OCI-LY7 (cell line): ENCODE results near the gene UQCRC2. TPM values are rescaled to one million over a fixed set of nuclear protein-coding genes. Genes with fewer than 3 reads are reported as not detected.
"Not testable (repeated sequence)": the region's sequence is repeated elsewhere in the genome, so short reads cannot be mapped to it uniquely, and the experiment has no call there.

Experiments
- BruUV-seq: library from RNA; stranded (reverse); fragments of 400-500 nt; replicated peaks from 2 replicates; lab custom pipeline; 2021; lab: Mats Ljungman, UMichigan
- CTCF ChIA-PET: fragments of 300-600 bp; sonication (Branson Sonifier 250); formaldehyde crosslinking; loops from one replicate; lab custom pipeline; 2022; ENCODE audit warnings: antibody characterized with exemption; ENCODE audit not compliant: unreplicated experiment; lab: Charles Lee
- POLR2A ChIA-PET: fragments of 300-600 bp; sonication (Branson Sonifier 250); formaldehyde crosslinking; loops from one replicate; lab custom pipeline; 2022; ENCODE audit warnings: antibody characterized with exemption; lab: Charles Lee
- DNase-seq: peaks from one replicate; pipeline ENCODE4 v3.0.0-alpha.2; 2015; ENCODE audit warnings: low spot score
- H2AFZ ChIP-seq: fragments of 200-600 bp; sonication (generic), shearing (Covaris generic); 2 replicates; pipeline ENCODE4 v1.6.1; 2014; ENCODE audit warnings: mild to moderate bottlenecking, antibody characterized with exemption, low read length, moderate library complexity
- H3K27ac ChIP-seq: fragments of 200-600 bp; sonication (generic); 2 replicates; pipeline ENCODE4 v1.5.1; 2014; ENCODE audit warnings: mixed run types, low read depth, mild to moderate bottlenecking, moderate library complexity, low read length, inconsistent platforms; ENCODE audit not compliant: poor library complexity, severe bottlenecking
- H3K36me3 ChIP-seq: fragments of 200-600 bp; sonication (generic); 2 replicates; pipeline ENCODE4 v1.6.1; 2014; ENCODE audit warnings: mild to moderate bottlenecking, antibody characterized with exemption, low read length, moderate library complexity, mixed read lengths; ENCODE audit not compliant: insufficient read depth
- H3K4me1 ChIP-seq: fragments of 200-600 bp; sonication (generic); 2 replicates; pipeline ENCODE4 v1.5.1; 2014; ENCODE audit warnings: mild to moderate bottlenecking, low read length; ENCODE audit not compliant: insufficient read depth, poor library complexity, severe bottlenecking
- H3K4me2 ChIP-seq: fragments of 200-600 bp; sonication (generic); 2 replicates; pipeline ENCODE4 v1.6.1; 2014; ENCODE audit warnings: mild to moderate bottlenecking, low read length
- H3K4me3 ChIP-seq: fragments of 200-600 bp; sonication (generic); 2 replicates; pipeline ENCODE4 v1.5.1; 2014; ENCODE audit warnings: mild to moderate bottlenecking, low read depth, low read length; ENCODE audit not compliant: poor library complexity, severe bottlenecking
- H3K79me2 ChIP-seq: fragments of 200-600 bp; sonication (generic); 2 replicates; pipeline ENCODE4 v1.6.1; 2016; ENCODE audit warnings: low read depth, mild to moderate bottlenecking, low read length, moderate library complexity, mixed read lengths; ENCODE audit not compliant: insufficient read depth
- H3K9me2 ChIP-seq: fragments of 200-600 bp; sonication (generic); 2 replicates; pipeline ENCODE4 v1.6.1; 2016; ENCODE audit warnings: mild to moderate bottlenecking, low read length, mixed read lengths; ENCODE audit not compliant: insufficient read depth
- H3K9me3 ChIP-seq: fragments of 200-600 bp; sonication (generic); 2 replicates; pipeline ENCODE4 v1.6.1; 2014; ENCODE audit warnings: mild to moderate bottlenecking, mixed run types, low read length, mixed read lengths
- H4K20me1 ChIP-seq: fragments of 200-600 bp; sonication (generic); 2 replicates; pipeline ENCODE4 v1.6.1; 2014; ENCODE audit warnings: mild to moderate bottlenecking, antibody characterized with exemption, low read length, moderate library complexity, mixed read lengths; ENCODE audit not compliant: insufficient read depth
- EZH2phosphoT487 ChIP-seq: fragments of 200-600 bp; sonication (generic); IDR thresholded peaks from 2 replicates; pipeline ENCODE4 v1.6.1; 2018; ENCODE audit warnings: low read depth, borderline replicate concordance, mild to moderate bottlenecking, mixed run types, antibody characterized with exemption, low read length, moderate library complexity, mixed read lengths
- intact Hi-C: fragments of 100-400 bp; cut with micrococcal nuclease; formaldehyde crosslinking; loops from one replicate; pipeline ENCODE4 v1.10.0; 2022; ENCODE audit not compliant: unreplicated experiment
- total RNA-seq, 2 experiments: library from RNA; depleted of rRNA in 1 of 2; stranded (reverse); fragments of >200 nt in 1 of 2; shearing (Covaris generic) in 1 of 2; gene quantifications; 2 replicates each; pipeline ENCODE4 v1.2.3, GENCODE V29; 2014 to 2022
- TF ChIP-seq, protein P1 (sequence below): fragments of 200-600 bp; sonication (generic); conservative IDR thresholded peaks from 2 replicates; pipeline ENCODE4 v1.5.1; 2014; ENCODE audit warnings: mild to moderate bottlenecking, antibody characterized with exemption, low read length, moderate library complexity, mixed read lengths

UQCRC2 gene
- total RNA-seq, 2 experiments from 2014 or later = 121 to 210 TPM

DNA sequence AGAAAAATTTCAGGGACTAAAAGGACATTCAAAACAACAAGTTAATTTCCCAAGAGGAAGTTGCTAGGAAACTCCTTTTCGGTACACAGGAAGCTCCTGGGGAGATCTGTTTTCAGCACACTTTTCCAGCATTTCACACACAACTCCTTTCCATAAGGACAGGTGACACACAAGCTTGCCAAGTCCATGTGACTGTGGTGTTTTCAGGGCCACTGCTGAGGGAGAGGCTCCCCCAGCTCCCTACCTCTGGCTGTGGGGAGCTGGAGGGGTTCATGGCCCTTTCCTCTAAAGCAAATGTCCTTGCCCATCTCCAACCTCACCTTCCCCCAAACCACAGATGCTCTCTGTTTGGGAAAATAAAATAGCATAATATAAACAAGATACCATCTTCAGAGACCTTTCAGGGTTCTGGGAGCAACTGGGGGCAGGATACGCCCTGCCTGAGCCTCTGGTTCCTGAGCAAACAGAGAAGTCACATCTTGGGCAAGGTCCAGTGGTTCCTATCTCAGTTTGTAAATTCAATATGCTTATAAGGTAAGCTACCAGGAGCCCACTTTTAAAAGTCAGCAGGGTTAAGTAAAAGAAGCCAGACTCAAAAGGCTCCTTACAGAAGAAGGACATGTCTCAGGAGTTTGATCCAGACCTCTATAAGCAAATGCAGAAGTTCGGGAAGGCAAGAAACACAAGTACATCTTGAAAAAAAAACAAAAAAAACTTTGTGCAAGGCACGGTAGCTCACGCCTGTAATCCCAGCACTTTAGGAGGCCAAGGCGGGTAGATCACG is 44.7 kb downstream of the UQCRC2 start:
- ChIA-PET POLR2A (interaction anchor here (0.5 to 1.2 kb wide), 3 partner anchors 8 to 161 kb away, joined by 3 to 6 read pairs (median 4); no protein-coding TSS in a partner anchor), CTCF (no interaction called here)
- Histone ChIP-seq H3K4me1 (peaks cover 6% of the 10 kb centered on the region), H3K79me2 (no peaks in the 10 kb centered on the region), H3K4me2 (no peak overlapping the region), H3K9me2 (no peaks in the 10 kb centered on the region), H3K36me3 (no peaks in the 10 kb centered on the region), H4K20me1 (no peaks in the 10 kb centered on the region), H2AFZ (no peak overlapping the region), H3K9me3 (no peaks in the 10 kb centered on the region), H3K4me3 (no peak overlapping the region), H3K27ac (no peak overlapping the region)
- intact Hi-C loops = loop anchor here (5.0 kb wide), 1 partner anchor 46 kb away; the partner anchor contains the start of gene UQCRC2
- DNase-seq = no peak
- no TSS peak for BruUV-seq
- TF ChIP-seq EZH2phosphoT487 = no peak
- TF ChIP-seq, protein P1, sequence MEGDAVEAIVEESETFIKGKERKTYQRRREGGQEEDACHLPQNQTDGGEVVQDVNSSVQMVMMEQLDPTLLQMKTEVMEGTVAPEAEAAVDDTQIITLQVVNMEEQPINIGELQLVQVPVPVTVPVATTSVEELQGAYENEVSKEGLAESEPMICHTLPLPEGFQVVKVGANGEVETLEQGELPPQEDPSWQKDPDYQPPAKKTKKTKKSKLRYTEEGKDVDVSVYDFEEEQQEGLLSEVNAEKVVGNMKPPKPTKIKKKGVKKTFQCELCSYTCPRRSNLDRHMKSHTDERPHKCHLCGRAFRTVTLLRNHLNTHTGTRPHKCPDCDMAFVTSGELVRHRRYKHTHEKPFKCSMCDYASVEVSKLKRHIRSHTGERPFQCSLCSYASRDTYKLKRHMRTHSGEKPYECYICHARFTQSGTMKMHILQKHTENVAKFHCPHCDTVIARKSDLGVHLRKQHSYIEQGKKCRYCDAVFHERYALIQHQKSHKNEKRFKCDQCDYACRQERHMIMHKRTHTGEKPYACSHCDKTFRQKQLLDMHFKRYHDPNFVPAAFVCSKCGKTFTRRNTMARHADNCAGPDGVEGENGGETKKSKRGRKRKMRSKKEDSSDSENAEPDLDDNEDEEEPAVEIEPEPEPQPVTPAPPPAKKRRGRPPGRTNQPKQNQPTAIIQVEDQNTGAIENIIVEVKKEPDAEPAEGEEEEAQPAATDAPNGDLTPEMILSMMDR = no peak

DNA sequence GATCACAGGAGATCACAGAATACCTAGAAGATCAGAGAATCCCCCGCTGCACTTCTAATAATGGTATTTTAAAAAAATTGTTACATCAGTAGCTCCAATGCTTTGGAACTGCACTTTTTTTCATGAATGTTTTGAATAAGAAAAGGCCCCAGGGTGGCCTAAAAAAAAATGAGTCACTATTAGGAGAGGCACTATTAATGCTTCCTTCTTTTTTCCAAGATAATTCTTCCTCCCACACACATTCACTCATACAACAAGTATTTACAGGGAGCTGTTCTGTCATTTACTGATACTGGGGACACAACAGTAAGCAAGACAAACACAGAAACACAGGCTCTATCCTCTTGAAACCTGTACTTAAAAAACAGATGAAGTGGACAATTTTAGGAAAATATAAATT is 48.4 kb downstream of the UQCRC2 start:
- no peak for TF ChIP-seq EZH2phosphoT487
- TF ChIP-seq, protein P1 = no peak
- Histone ChIP-seq H3K4me3 (no peak overlapping the region), H4K20me1 (no peaks in the 10 kb centered on the region), H3K36me3 (no peaks in the 10 kb centered on the region), H3K9me3 (no peaks in the 10 kb centered on the region), H3K27ac (no peak overlapping the region), H2AFZ (peak overlapping the region; percentile 68; the same call in 1 of the 2 replicates), H3K79me2 (no peaks in the 10 kb centered on the region), H3K4me2 (no peak overlapping the region), H3K4me1 (peaks cover 6% of the 10 kb centered on the region), H3K9me2 (no peaks in the 10 kb centered on the region)
- no peak for DNase-seq
- intact Hi-C loops = loop anchor here (1.0 to 5.0 kb wide), 3 partner anchors 76 to 187 kb away; no protein-coding TSS in a partner anchor
- ChIA-PET POLR2A (interaction anchor here (0.9 to 1.6 kb wide), 2 partner anchors 71 to 76 kb away, joined by 3 to 9 read pairs; no protein-coding TSS in a partner anchor), CTCF (interaction anchor here (1.2 to 1.4 kb wide), 2 partner anchors 76 to 187 kb away, joined by 3 to 5 read pairs; no protein-coding TSS in a partner anchor)
- BruUV-seq = no TSS peak

DNA sequence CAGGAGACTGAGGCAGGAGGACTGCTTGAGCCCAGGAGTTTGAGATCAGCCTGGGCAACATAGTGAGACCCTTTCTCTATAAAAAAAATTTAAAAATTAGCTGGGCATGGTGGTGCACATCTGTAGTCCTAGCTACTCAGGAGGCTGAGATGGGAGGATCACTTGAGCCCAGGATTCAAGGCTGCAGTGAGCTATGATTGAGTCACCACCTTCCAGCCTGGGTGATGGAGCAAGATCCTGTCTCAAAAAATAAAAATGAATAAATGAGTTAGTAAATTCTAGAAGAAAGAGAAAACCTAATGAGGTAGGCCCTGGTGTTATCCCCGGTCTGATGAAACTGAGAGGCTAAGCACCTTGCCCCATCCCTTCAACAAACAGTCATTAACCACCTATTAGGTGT is 48.9 kb downstream of the UQCRC2 start:
- BruUV-seq, H3K4me2 ChIP-seq, H3K4me3 ChIP-seq, H3K36me3 ChIP-seq, H4K20me1 ChIP-seq, H3K27ac ChIP-seq, H2AFZ ChIP-seq, H3K9me3 ChIP-seq, H3K79me2 ChIP-seq, DNase-seq, H3K9me2 ChIP-seq: not testable (repeated sequence)
- CTCF ChIA-PET = interaction anchor here (1.2 to 1.4 kb wide), 2 partner anchors 76 to 186 kb away, joined by 3 to 5 read pairs; no protein-coding TSS in a partner anchor
- intact Hi-C loops = loop anchor here (5.0 kb wide), 1 partner anchor 95 kb away; no protein-coding TSS in a partner anchor
- POLR2A ChIA-PET = interaction anchor here (0.6 to 1.6 kb wide), 4 partner anchors 10 to 76 kb away, joined by 3 to 9 read pairs (median 4); no protein-coding TSS in a partner anchor
- H3K4me1 ChIP-seq = peaks cover 11% of the 10 kb centered on the region
